ENCODE results near the gene LRRC8E. TPM values are rescaled to one million over a fixed set of nuclear protein-coding genes. Genes with fewer than 3 reads are reported as not detected.
A peak's percentile ranks its signal among the peaks of the same experiment; 100 is the strongest.

LRRC8E gene
- total RNA-seq, 1 experiment from 2014 or later, result 18.1 TPM

DNA sequence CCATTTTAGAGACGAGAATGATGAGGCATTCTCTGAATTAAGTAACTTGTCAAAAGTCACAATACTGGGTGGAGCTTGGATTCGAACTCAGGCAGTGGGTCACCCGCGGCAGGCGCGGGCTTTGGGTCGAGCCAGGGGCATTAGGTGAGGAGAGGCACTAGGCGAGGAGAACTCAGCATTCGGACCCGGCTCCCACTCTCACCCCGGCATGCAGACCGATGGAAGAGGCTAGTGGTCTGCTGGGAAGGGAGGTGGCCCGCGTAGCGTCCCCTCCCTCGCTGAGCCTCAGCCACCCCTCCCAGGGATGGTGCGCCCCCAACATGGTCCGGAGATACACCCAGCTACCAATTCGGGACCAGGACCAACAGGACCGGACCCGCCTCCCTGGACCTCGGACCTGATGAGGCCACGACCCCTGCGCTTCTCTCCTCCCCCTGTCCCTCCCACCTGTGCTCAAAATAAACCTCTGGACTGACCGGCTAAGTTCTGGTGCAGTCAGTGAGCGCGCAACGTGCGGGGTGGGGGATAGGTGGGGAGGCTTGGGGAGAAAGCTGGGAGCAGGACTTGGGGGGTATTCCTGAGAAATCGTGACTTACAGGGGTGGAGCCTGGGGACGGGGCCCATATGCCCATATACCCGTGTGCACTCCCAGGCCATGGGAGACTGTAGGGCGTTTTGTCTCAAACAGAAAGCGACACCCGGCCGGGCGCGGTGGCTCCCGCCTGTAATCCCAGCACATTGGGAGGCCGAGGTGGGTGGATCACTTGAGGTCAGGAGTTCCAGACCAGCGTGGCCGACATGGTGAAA lies 30.5 kb downstream of the LRRC8E start:
- Histone ChIP-seq H4K20me1 (ENCODE audit: insufficient read depth) (no peaks in the 10 kb centered on the region), H2AFZ (ENCODE audit: low read depth, low read length, poor library complexity, severe bottlenecking) (no peak overlapping the region), H3K4me1 (ENCODE audit: control insufficient read depth in 1 of 2, insufficient read depth in 2 of 2, low read length in 2 of 2) (peaks cover 21 to 57% of the 10 kb centered on the region in 2 experiments; a peak in 3 of 4 replicates), H3K9ac (ENCODE audit: low read length) (peak overlapping the region; percentile 89), H3K9me3 (ENCODE audit: control insufficient read depth in 1 of 2, insufficient read depth in 1 of 2, low read depth in 1 of 2, low read length in 2 of 2) (no peaks in the 10 kb centered on the region), H3K27me3 (ENCODE audit: insufficient read depth, low read length) (no peaks in the 10 kb centered on the region), H3K4me3 (replicated peaks in 1 of 2; ENCODE audit: low read depth in 1 of 2, low read length in 2 of 2) (peak overlapping the region; percentile 66 to 74), H3K79me2 (ENCODE audit: insufficient read depth, low read length) (peaks cover 10% of the 10 kb centered on the region; the same call in 1 of the 2 replicates), H3K9me2 (ENCODE audit: insufficient read depth) (no peaks in the 10 kb centered on the region), H3K4me2 (ENCODE audit: low read length) (peak overlapping the region; percentile 91), H3K36me3 (ENCODE audit: control insufficient read depth in 1 of 2, insufficient read depth in 2 of 2, low read length in 2 of 2) (peaks cover 0 to 12% of the 10 kb centered on the region in 2 experiments; a peak in 3 of 4 replicates), H3K27ac (ENCODE audit: low read depth, low read length) (peak overlapping the region; percentile 89)
- intact Hi-C loops (cut with micrococcal nuclease), result no loop called here
- TF ChIP-seq RAD21 (IDR thresholded peaks at IDR 0.05; ENCODE audit: low read depth) (no peak), SIN3A (IDR thresholded peaks at IDR 0.05; ENCODE audit: low read depth) (no peak), EZH2 (IDR thresholded peaks at IDR 0.05) (no peak), ZFX (IDR thresholded peaks at IDR 0.05) (no peak), POLR2A (IDR thresholded peaks at IDR 0.05; ENCODE audit: borderline replicate concordance, extremely low read depth, insufficient read depth, insufficient read length) (no peak), CBX3 (IDR thresholded peaks at IDR 0.05; ENCODE audit: low read depth) (no peak), YY1 (IDR thresholded peaks at IDR 0.05; ENCODE audit: extremely low read depth, insufficient replicate concordance, low read depth, low read length) (no peak), SRF (IDR thresholded peaks at IDR 0.05; ENCODE audit: low read depth) (no peak), SP1 (IDR thresholded peaks at IDR 0.05; ENCODE audit: low read depth) (no peak), EZH2phosphoT487 (IDR thresholded peaks at IDR 0.05; ENCODE audit: borderline replicate concordance) (no peak), JUND (IDR thresholded peaks at IDR 0.05) (no peak), ZNF274 (IDR thresholded peaks at IDR 0.05; ENCODE audit: low read depth, low read length) (no peak), ELF1 (IDR thresholded peaks at IDR 0.05; ENCODE audit: borderline replicate concordance, low read depth) (no peak)
- TF ChIP-seq, protein P1, sequence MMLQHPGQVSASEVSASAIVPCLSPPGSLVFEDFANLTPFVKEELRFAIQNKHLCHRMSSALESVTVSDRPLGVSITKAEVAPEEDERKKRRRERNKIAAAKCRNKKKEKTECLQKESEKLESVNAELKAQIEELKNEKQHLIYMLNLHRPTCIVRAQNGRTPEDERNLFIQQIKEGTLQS (IDR thresholded peaks at IDR 0.05), result no peak
- ATAC-seq (no peak), DNase-seq (ENCODE audit: low read depth, low spot score) (no peak)
- no TSS peak for BruUV-seq (replicated peaks)
- ChIA-PET RAD21 (ENCODE audit: low non-redundant PET in 1 of 2, low total read pairs in 2 of 2, uncharacterized antibody in 2 of 2, unreplicated experiment in 2 of 2) (interaction anchor here in 1 of 2 experiments (2.0 kb wide), 1 partner anchor 50 kb away, joined by 7 read pairs; no protein-coding TSS in a partner anchor), POLR2A (interaction anchor here (2.0 to 2.7 kb wide), 4 partner anchors 15 to 50 kb away, joined by 10 to 33 read pairs (median 17); partner anchors contain the start of genes LRRC8E, MAP2K7 and TIMM44), CTCF (interaction anchor here (0.6 to 5.2 kb wide), 8 partner anchors 15 to 84 kb away, joined by 3 to 41 read pairs (median 11); partner anchors contain the start of genes MAP2K7 and TIMM44)

All from HCT116 (cell line).